K562 (cell line): Measurements from ENCODE around the gene MRM2. TPM values are rescaled to one million over a fixed set of nuclear protein-coding genes. Genes with fewer than 3 reads are reported as not detected.

ENCODE experiments used
- CREB5 ChIP-seq: fragments of 250-450 bp; sonication (Bioruptor Pico); IDR thresholded peaks from 2 replicates; pipeline ENCODE4 v1.5.0; 2020; ENCODE audit warnings: mild to moderate bottlenecking
- DACH1 ChIP-seq: fragments of 450-650 bp; IDR thresholded peaks from 2 replicates; pipeline ENCODE4 v1.6.1; 2018; ENCODE audit not compliant: partially characterized antibody
- FOXA1 ChIP-seq: fragments of 450-650 bp; IDR thresholded peaks from 2 replicates; pipeline ENCODE4 v1.6.1; 2016; ENCODE audit warnings: mild to moderate bottlenecking, borderline replicate concordance
- KLF10 ChIP-seq: fragments of 250-450 bp; sonication (Bioruptor Pico); IDR thresholded peaks from 2 replicates; pipeline ENCODE4 v1.6.1; 2021; ENCODE audit warnings: matching md5 sums
- MCM7 ChIP-seq, 2 experiments: fragments of 450-650 bp; IDR thresholded peaks; 2 replicates each; pipeline ENCODE4 v1.6.1; 2016 to 2018
- POLR2AphosphoS2 ChIP-seq: IDR thresholded peaks from 2 replicates; pipeline ENCODE4 v1.6.1; 2012; ENCODE audit warnings: low read length, improper control_type of control experiment
- RAD51 ChIP-seq: fragments of 450-650 bp; IDR thresholded peaks from 2 replicates; pipeline ENCODE4 v1.7.1; 2016; ENCODE audit warnings: low read depth, mild to moderate bottlenecking, borderline replicate concordance
- SMARCA5 ChIP-seq: fragments of 450-650 bp; IDR thresholded peaks from 2 replicates; pipeline ENCODE4 v1.6.1; 2016
- SUPT5H ChIP-seq: fragments of 450-650 bp; IDR thresholded peaks from 2 replicates; pipeline ENCODE4 v1.6.1; 2016
- U2AF2 ChIP-seq: fragments of 200-400 bp; formaldehyde crosslinking; optimal IDR thresholded peaks from 2 replicates; pipeline ENCODE3; 2017; ENCODE audit warnings: low read depth, mild to moderate bottlenecking, low read length
- ZBTB8A ChIP-seq: fragments of 450-650 bp; IDR thresholded peaks from 2 replicates; pipeline ENCODE4 v1.6.1; 2018; ENCODE audit warnings: mild to moderate bottlenecking, moderate library complexity; ENCODE audit not compliant: partially characterized antibody
- ZNF655 ChIP-seq: fragments of 250-450 bp; sonication (Bioruptor Pico); IDR thresholded peaks from 2 replicates; pipeline ENCODE4 v1.5.0; 2021
- polyA plus RNA-seq, 8 experiments: library from polyadenylated mRNA; depleted of rRNA in 4 of 8; stranded (reverse) in 5 of 8; unstranded in 3 of 8; fragments of >200 nt; fragmentation: Nextera tagmentation in 2 of 8; fragmentation: Illumina TruSeq in 1 of 8; extraction: Ambion mirVana in 2 of 8; extraction: Trizol in 1 of 8; gene quantifications; 2 replicates each; pipeline versions ENCODE4 v1.2.1 to v1.2.3, GENCODE V29; 2011 to 2014; ENCODE audit warnings: inconsistent platforms in 1 of 8, missing spikeins in 1 of 8
- total RNA-seq, 7 experiments: library from RNA; depleted of rRNA in 6 of 7; stranded (reverse); fragments of >200 nt in 6 of 7; fragmentation: Illumina TruSeq in 2 of 7; extraction: Trizol in 2 of 7; gene quantifications; 2 replicates each; pipeline versions ENCODE4 v1.2.1 to v1.2.3, GENCODE V29; 2011 to 2021; ENCODE audit warnings: low replicate concordance in 1 of 7
- TF ChIP-seq, protein P1 (sequence below): fragments of 250-450 bp; sonication (Bioruptor Pico); IDR thresholded peaks from 2 replicates; pipeline ENCODE4 v1.4.0; 2020; ENCODE audit warnings: mild to moderate bottlenecking, moderate library complexity
- TF ChIP-seq, protein P2 (sequence below), 2 experiments: fragments of 450-650 bp; formaldehyde crosslinking in 1 of 2; IDR thresholded peaks; 2 replicates each; pipeline versions ENCODE4 v1.4.0 to v1.6.1; 2014 to 2020; ENCODE audit warnings: mild to moderate bottlenecking in 2 of 2, borderline replicate concordance in 1 of 2, low read depth in 1 of 2

The MRM2 gene
- total and polyA plus RNA-seq, 9 of the 15 experiments (the other 6 are each of a cell fraction or from before 2014, with no cell fraction given): 32.4 to 116 (median 50.5) TPM

DNA sequence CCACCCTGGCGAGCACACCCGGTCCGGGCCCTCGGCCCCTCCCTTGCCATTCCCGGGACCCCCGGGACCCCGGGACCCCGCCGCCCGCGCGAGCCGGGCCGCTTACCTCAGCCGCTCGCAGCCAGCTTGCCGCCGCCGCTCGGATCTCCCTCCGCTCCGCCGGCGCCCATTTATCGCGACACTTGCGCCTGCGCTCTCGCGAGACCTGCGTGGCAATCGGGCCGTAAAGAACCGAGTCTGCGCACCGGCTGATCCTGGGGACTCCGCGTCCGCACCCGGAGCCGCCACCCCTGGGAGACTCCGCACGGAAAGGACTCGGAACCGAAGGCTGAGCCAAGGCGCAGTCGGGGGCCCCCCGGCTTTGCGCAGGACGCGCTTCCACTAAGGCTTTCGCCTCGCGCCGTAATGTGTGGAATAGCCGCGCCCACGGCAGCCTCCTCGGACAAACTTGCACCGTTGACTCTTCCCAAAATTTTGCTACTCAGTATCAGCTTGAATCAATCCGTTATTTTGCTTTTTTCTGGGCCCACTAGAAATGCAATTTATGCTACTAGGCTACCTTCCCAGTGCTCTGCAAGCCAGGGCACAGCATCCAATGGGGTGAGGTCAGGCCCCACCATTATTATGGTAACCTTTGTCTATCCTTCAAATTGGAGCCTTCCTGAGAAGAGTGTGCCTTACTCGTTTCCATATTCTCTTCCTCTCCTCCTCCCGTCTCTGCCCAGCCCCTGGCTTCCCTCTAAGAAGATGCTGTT, 9.1 kb downstream of the MRM2 start, which contains the start of gene MAD1L1 (continued):
- TF ChIP-seq U2AF2 (no peak), CREB5 (CRISPR knock-in tag) (no peak), DACH1 (no peak), POLR2AphosphoS2 (no peak), RAD51 (no peak), SMARCA5 (no peak), ZNF655 (CRISPR knock-in tag) (no peak), MCM7 (IDR thresholded peaks at IDR 0.05) (no peak), FOXA1 (no peak), ZBTB8A (no peak), KLF10 (CRISPR knock-in tag) (no peak), SUPT5H (peak; percentile 66)
- TF ChIP-seq, protein P1, sequence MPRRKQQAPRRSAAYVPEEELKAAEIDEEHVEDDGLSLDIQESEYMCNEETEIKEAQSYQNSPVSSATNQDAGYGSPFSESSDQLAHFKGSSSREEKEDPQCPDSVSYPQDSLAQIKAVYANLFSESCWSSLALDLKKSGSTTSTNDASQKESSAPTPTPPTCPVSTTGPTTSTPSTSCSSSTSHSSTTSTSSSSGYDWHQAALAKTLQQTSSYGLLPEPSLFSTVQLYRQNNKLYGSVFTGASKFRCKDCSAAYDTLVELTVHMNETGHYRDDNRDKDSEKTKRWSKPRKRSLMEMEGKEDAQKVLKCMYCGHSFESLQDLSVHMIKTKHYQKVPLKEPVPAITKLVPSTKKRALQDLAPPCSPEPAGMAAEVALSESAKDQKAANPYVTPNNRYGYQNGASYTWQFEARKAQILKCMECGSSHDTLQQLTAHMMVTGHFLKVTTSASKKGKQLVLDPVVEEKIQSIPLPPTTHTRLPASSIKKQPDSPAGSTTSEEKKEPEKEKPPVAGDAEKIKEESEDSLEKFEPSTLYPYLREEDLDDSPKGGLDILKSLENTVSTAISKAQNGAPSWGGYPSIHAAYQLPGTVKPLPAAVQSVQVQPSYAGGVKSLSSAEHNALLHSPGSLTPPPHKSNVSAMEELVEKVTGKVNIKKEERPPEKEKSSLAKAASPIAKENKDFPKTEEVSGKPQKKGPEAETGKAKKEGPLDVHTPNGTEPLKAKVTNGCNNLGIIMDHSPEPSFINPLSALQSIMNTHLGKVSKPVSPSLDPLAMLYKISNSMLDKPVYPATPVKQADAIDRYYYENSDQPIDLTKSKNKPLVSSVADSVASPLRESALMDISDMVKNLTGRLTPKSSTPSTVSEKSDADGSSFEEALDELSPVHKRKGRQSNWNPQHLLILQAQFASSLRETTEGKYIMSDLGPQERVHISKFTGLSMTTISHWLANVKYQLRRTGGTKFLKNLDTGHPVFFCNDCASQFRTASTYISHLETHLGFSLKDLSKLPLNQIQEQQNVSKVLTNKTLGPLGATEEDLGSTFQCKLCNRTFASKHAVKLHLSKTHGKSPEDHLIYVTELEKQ (CRISPR knock-in tag): no peak
- TF ChIP-seq, protein P2, sequence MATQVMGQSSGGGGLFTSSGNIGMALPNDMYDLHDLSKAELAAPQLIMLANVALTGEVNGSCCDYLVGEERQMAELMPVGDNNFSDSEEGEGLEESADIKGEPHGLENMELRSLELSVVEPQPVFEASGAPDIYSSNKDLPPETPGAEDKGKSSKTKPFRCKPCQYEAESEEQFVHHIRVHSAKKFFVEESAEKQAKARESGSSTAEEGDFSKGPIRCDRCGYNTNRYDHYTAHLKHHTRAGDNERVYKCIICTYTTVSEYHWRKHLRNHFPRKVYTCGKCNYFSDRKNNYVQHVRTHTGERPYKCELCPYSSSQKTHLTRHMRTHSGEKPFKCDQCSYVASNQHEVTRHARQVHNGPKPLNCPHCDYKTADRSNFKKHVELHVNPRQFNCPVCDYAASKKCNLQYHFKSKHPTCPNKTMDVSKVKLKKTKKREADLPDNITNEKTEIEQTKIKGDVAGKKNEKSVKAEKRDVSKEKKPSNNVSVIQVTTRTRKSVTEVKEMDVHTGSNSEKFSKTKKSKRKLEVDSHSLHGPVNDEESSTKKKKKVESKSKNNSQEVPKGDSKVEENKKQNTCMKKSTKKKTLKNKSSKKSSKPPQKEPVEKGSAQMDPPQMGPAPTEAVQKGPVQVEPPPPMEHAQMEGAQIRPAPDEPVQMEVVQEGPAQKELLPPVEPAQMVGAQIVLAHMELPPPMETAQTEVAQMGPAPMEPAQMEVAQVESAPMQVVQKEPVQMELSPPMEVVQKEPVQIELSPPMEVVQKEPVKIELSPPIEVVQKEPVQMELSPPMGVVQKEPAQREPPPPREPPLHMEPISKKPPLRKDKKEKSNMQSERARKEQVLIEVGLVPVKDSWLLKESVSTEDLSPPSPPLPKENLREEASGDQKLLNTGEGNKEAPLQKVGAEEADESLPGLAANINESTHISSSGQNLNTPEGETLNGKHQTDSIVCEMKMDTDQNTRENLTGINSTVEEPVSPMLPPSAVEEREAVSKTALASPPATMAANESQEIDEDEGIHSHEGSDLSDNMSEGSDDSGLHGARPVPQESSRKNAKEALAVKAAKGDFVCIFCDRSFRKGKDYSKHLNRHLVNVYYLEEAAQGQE (IDR thresholded peaks at IDR 0.05; ENCODE audit: borderline replicate concordance): no peak
- TF ChIP-seq, protein P2 (CRISPR knock-in tag; IDR thresholded peaks at IDR 0.05; ENCODE audit: low read depth): peak; percentile 62; the same call in 1 of the 2 replicates
